ENCODE results near the gene PSMB3.

PSMB3 gene

DNA sequence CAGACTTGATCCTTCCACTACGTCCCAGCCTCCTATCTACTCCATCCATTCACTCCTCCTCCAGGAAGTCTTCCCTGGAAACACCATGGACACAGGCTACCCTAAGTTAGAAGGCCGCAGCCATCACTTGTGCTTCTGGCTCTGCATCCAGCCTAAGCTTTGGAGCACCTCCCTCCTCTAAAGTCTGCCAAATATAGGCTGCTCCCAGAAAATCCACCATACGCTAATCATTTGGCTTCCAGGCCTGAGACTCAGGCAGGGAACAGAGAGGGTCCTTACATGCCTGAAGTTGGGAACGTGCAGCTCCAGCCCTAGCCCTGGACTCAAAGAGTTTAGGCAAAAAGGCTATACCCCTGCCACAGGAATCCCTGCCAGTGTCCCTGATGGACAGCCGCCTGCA lies 11.1 kb upstream of the PSMB3 start:
- no peak overlapping the region for H3K4me3 ChIP-seq (ENCODE audit: control insufficient read depth, low read depth, low read length)
- no peak for DNase-seq (ENCODE audit: low read depth)
- TF ChIP-seq, protein P1, sequence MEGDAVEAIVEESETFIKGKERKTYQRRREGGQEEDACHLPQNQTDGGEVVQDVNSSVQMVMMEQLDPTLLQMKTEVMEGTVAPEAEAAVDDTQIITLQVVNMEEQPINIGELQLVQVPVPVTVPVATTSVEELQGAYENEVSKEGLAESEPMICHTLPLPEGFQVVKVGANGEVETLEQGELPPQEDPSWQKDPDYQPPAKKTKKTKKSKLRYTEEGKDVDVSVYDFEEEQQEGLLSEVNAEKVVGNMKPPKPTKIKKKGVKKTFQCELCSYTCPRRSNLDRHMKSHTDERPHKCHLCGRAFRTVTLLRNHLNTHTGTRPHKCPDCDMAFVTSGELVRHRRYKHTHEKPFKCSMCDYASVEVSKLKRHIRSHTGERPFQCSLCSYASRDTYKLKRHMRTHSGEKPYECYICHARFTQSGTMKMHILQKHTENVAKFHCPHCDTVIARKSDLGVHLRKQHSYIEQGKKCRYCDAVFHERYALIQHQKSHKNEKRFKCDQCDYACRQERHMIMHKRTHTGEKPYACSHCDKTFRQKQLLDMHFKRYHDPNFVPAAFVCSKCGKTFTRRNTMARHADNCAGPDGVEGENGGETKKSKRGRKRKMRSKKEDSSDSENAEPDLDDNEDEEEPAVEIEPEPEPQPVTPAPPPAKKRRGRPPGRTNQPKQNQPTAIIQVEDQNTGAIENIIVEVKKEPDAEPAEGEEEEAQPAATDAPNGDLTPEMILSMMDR (IDR thresholded peaks at IDR 0.05; ENCODE audit: control insufficient read depth, insufficient read depth, low read depth, low read length, missing control alignments): no peak

DNA sequence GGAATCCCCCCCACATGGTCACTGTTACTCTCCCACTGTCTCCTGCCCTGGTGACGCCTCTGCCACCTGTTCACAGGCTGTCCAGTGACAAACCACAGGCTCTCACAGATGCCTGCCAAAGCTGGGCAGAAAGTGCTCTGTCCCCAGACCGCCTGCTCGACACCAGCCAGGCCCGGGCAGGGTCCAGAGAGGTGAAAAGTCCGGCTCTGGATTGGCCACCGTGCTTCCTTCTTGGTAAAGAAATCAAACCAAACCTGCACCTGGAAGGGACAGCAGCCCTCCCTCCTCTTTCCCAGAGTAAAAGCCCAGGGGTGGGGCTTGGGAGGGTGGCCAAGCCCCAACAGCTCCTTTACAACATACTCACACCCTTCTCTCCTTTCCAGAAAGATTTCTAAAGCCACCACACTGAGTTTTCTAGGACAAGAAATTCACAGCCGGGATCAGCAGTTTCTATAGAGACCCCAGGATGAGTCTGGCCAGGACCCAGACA lies 10.6 kb upstream of the PSMB3 start:
- no peak overlapping the region for H3K4me3 ChIP-seq (ENCODE audit: control insufficient read depth, low read depth, low read length)
- TF ChIP-seq, protein P1 (IDR thresholded peaks at IDR 0.05; ENCODE audit: control insufficient read depth, insufficient read depth, low read depth, low read length, missing control alignments): no peak
- no peak for DNase-seq (ENCODE audit: low read depth)

DNA sequence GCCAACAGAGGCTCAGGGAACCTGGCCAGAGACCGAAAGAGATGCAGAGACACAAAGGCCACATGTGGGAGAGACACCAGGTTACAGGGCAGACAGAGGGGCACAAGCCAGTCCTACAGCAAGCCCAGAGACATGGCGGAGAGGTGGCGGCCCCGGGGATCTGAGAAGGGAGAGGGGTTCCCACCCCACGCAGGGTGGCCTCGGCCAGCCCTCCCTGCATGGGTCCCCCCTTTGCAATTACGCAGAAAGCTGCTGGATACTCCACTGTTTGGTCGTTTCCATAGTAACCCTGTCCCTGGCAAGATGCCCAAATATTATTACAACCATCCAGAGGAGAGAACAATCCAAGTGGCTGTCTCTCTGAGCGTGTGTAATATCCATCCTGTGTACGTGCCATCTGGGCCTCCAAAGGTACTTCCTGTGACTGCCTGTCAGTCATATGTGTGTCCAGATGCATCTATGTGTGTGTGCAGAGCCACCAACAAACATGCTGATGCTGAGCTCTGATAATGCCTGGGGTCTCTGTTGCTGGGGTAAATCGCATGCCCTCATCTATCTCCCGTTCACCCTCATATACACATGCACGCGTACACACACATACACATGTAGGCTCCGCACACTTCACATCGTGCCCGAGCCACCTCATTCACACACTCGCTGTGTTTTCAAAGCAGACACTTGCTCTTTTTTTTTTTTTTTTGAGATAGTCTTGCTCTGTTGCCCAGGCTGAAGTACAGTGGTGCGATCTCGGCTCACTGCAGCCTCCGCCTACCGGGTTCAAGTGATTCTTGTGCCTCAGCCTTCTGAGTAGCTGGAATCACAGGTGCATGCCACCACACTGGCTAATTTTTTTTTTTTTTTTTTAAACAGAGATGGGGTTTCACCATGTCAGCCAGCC lies 9.9 kb upstream of the PSMB3 start:
- no peak for DNase-seq (ENCODE audit: low read depth)
- no peak overlapping the region for H3K4me3 ChIP-seq (ENCODE audit: control insufficient read depth, low read depth, low read length)
- TF ChIP-seq, protein P1 (IDR thresholded peaks at IDR 0.05; ENCODE audit: control insufficient read depth, insufficient read depth, low read depth, low read length, missing control alignments): no peak

DNA sequence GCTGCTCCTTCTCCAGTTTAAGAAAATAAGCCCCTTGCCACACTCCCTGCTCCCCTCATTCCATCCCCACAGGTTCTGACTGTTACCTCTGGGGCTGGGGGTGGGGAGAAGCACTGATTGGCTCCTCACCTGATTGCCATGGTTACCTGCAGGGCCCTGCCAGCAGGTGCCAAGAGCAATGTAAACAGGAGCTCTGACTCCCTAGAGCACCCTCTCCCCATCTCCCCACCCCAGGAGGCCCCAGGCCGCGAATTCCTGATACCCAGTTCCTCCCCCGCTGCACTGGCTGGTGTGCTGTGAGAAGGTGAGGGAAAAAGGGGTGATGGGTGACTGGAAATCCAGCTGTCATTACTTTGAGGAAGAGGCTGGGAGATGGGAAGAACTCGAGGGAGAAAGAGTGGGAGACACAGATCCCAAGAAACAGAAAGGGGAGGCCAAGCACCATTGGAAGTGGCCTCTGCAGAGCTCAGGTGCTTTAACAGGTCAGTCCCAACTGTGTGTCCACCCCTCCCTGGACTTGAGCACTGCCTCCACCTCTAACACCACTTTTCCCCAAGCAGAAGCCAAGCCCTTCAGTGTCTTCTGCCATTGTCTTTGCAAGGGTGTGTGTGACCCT lies 8.9 kb upstream of the PSMB3 start:
- no peak for DNase-seq (ENCODE audit: low read depth)
- TF ChIP-seq, protein P1 (IDR thresholded peaks at IDR 0.05; ENCODE audit: control insufficient read depth, insufficient read depth, low read depth, low read length, missing control alignments): no peak
- H3K4me3 ChIP-seq (ENCODE audit: control insufficient read depth, low read depth, low read length): no peak overlapping the region

DNA sequence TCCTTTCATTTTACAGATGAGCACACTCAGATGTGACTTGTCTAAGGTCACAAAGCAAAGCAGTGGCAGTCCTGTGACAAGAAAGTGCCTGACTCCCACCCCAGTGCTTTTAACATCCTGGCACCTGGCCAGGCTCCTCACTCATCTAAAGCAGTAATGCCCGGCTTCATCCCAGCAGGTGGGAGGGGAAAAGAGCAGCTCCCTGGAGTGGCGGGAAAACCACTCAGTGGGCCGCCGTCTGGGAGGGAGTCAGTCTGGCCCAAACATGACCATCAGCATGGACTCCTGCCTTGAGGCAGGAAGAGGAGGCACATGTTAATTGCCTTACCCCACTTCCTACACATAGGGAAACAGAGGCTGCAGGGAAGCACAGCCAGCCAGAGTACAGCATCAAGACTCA lies 7.0 kb upstream of the PSMB3 start:
- TF ChIP-seq, protein P1 (IDR thresholded peaks at IDR 0.05; ENCODE audit: control insufficient read depth, insufficient read depth, low read depth, low read length, missing control alignments): no peak
- DNase-seq (ENCODE audit: low read depth): no peak

DNA sequence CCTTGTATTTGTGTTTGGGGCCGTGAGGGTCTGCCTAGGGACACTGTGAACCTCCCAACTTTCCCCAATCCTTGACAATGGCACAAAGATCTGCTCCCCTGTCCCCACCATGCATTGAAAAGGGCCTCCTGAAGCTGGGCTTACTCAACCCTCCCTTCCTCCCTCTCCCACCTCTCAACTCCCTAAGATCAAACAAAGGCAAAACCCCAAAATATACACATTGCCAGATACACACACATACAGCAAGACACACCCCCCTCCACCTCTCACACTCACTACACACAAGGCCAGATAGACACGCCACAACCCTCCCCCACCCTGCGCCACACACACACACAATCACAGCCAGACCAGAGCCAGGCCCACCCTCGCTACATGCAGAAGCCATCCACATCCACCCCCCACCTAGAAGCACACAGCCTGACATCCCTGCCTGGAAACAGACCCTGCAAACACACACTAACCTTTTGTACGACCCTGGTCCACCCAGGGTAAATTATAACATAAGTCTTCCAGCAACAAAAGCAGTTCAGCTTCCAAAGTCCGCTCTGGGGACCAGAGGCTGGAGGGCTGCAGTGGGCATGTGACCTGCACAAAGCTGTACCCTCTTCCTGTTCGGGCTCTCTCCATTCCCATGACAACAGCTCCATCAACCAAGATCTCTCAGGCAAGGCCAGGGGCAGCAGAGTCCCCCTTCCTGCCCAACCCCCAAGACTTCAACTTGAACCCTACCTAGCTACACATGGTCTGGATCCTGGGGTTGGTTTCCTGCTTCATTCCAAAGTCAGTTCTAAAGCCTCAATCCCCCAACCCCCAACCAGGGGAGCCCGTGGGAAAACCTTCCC lies 6.3 kb upstream of the PSMB3 start:
- DNase-seq (ENCODE audit: low read depth): no peak
- H3K4me3 ChIP-seq (ENCODE audit: control insufficient read depth, low read depth, low read length): peak overlapping the region; percentile 99
- TF ChIP-seq, protein P1 (IDR thresholded peaks at IDR 0.05; ENCODE audit: control insufficient read depth, insufficient read depth, low read depth, low read length, missing control alignments): no peak

More for the DNA sequence above, 7.0 kb upstream of the PSMB3 start:
- H3K4me3 ChIP-seq (ENCODE audit: control insufficient read depth, low read depth, low read length): no peak overlapping the region
